Ascending aorta (tissue), 2 donors: ENCODE results near the gene PYGB. TPM values are rescaled to one million over a fixed set of nuclear protein-coding genes. Genes with fewer than 3 reads are reported as not detected.

ENCODE experiments used
- DNase-seq, 2 donors: peaks; one replicate each; pipeline ENCODE4 v3.0.0-alpha.2; 2019; ENCODE audit warnings: low spot score in 2 of 2
- H3K27ac ChIP-seq, 2 donors: fragments of 200-600 bp; sonication (generic); one replicate each; pipeline ENCODE4 v1.5.1; 2016 to 2017; ENCODE audit warnings: mild to moderate bottlenecking in 1 of 2
- H3K27me3 ChIP-seq: fragments of 200-600 bp; sonication (generic); one replicate; pipeline ENCODE4 v1.5.1; 2017
- H3K36me3 ChIP-seq, 2 donors: fragments of 200-600 bp; sonication (generic); one replicate each; pipeline ENCODE4 v1.5.1; 2016
- H3K4me1 ChIP-seq, 2 donors: fragments of 200-600 bp; sonication (generic); one replicate each; pipeline ENCODE4 v1.5.1; 2016 to 2017; ENCODE audit warnings: mild to moderate bottlenecking in 1 of 2
- H3K4me3 ChIP-seq, 2 donors: fragments of 200-600 bp; sonication (generic); one replicate each; pipeline ENCODE4 v1.5.1; 2016 to 2017; ENCODE audit warnings: mild to moderate bottlenecking in 1 of 2
- H3K9me3 ChIP-seq, 2 donors: fragments of 200-600 bp; sonication (generic); one replicate each; pipeline ENCODE4 v1.5.1; 2016
- CTCF ChIP-seq, 3 experiments: fragments of 200-600 bp in 2 of 3; fragments of 450-650 bp in 1 of 3; sonication (generic) in 2 of 3; IDR thresholded peaks; one replicate each; pipeline ENCODE4 v1.5.1; 2016 to 2019; ENCODE audit warnings: antibody characterized with exemption in 3 of 3, mild to moderate bottlenecking in 1 of 3, moderate library complexity in 1 of 3
- intact Hi-C: fragments of 100-400 bp; cut with DNase I; formaldehyde crosslinking; loops from one replicate; pipeline ENCODE4 v1.15.1; 2023
- total RNA-seq: library from RNA; depleted of rRNA; stranded (reverse); fragments of >200 nt; gene quantifications from one replicate; pipeline ENCODE4 v1.1.0, GENCODE V29; 2016

The PYGB gene
- total RNA-seq, 1 donor from 2014 or later: 125 TPM

DNA sequence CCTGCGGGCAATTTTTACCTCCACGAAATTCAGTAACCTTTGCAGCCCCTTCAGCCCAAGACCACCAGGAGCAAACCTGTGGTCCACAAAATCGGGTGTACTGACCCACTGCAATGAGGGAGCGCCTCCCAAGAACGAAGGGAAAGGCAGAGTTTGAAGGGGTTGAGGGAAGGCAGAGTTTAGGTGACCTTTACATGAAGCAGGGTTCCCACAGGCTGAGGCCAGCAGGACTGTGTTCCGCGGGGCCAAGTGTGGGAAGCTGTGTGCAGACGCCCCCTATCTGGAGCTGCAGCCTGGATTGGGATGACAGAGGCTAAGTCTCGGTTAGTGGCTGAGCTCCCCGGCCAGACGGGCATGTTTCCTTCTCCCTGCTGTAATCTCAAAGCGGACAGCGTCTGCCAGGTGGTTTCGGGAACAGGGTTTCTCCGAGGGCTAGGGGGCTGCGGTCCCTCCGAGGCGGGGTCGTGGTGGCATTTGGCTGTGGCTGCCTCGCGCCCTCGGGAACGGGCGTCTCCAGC lies 826 bp upstream of the PYGB start:
- H3K4me1 ChIP-seq: peaks cover 12 to 31% of the 10 kb centered on the region in 2 donors
- H3K9me3 ChIP-seq: no peaks in the 10 kb centered on the region
- peak overlapping the region; percentile 94 to 98 for H3K27ac ChIP-seq
- H3K4me3 ChIP-seq: peak overlapping the region; percentile 77 to 98
- peak; percentile 21 to 59 (median 28) for TF ChIP-seq CTCF (IDR thresholded peaks at IDR 0.05)
- peak in 1 of 2 donors; percentile 85 for DNase-seq
- H3K27me3 ChIP-seq: no peaks in the 10 kb centered on the region
- H3K36me3 ChIP-seq: no peaks in the 10 kb centered on the region
- intact Hi-C loops: loop anchor here (1.0 to 10.0 kb wide), 6 partner anchors 9 to 288 kb away; partner anchors contain the start of genes ABHD12 and ACSS1

DNA sequence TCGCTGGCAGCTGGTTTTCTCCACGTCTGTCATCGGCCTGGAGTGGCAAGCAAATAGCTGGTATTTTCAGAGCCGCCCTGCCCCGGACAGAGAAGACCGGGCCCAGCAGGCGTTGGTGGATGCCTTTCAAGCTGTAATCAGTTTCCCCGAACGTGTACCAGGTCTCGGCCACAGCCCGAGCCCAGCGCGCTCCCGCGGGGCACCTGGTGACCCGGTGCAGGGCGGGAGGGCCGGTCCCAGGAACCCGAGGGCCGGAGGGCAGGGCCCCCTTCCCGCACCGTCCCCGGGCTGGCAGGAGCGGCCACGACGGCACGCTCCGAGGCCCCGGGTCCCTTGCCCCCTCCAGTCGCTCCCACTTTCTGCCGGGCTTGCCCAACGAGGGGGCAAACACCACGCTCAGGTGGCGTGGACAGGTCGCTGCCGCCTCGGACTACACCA lies 348 bp upstream of the PYGB start:
- Histone ChIP-seq H3K4me1 (peaks cover 12 to 36% of the 10 kb centered on the region in 2 donors), H3K9me3 (no peaks in the 10 kb centered on the region), H3K4me3 (peak overlapping the region; percentile 77 to 98), H3K27me3 (no peaks in the 10 kb centered on the region), H3K36me3 (peaks cover 0 to under 1% of the 10 kb centered on the region in 2 donors), H3K27ac (peak overlapping the region; percentile 94 to 98)
- no peak for TF ChIP-seq CTCF (IDR thresholded peaks at IDR 0.05)
- peak in 1 of 2 donors; percentile 77 for DNase-seq
- intact Hi-C loops: loop anchor here (1.0 to 10.0 kb wide), 6 partner anchors 9 to 287 kb away; partner anchors contain the start of genes ABHD12 and ACSS1

DNA sequence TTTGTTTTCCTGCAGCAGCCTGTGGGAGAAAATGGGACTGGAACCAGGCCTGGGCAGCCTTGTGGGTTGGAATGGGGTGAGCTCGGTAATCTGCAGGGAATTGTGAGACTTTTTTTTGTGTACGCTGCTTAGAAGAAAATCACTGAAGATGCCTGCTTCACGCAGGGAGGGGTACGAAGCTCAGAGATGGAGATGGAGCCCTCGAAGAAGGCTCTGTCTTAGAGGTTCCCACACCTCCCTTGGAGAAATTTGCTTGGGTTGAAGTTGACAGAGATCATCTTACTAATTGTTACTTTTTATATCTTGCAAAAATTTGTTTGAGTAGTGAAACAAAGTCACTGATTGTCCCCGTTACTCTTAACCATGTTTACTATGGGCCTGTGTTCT lies 894 bp downstream of the PYGB start:
- no peak for TF ChIP-seq CTCF (IDR thresholded peaks at IDR 0.05)
- no peaks in the 10 kb centered on the region for H3K9me3 ChIP-seq
- H3K27me3 ChIP-seq: no peaks in the 10 kb centered on the region
- peak overlapping the region; percentile 77 to 98 for H3K4me3 ChIP-seq
- intact Hi-C loops: loop anchor here (1.0 to 10.0 kb wide), 5 partner anchors 44 to 286 kb away; partner anchors contain the start of genes ACSS1, APMAP and ENTPD6
- peaks cover 0 to 8% of the 10 kb centered on the region in 2 donors for H3K36me3 ChIP-seq
- no peak for DNase-seq
- peaks cover 12 to 41% of the 10 kb centered on the region in 2 donors for H3K4me1 ChIP-seq
- peak overlapping the region; percentile 94 to 98 for H3K27ac ChIP-seq

- intact Hi-C loops: loop anchor here (2.0 to 10.0 kb wide), 4 partner anchors 43 to 285 kb away; partner anchors contain the start of genes ACSS1 and APMAP
- Histone ChIP-seq H3K4me3 (peak overlapping the region; percentile 77 to 98), H3K27me3 (no peaks in the 10 kb centered on the region), H3K9me3 (no peaks in the 10 kb centered on the region), H3K36me3 (peaks cover 0 to 8% of the 10 kb centered on the region in 2 donors), H3K27ac (peak overlapping the region; percentile 49 to 98), H3K4me1 (peaks cover 12 to 41% of the 10 kb centered on the region in 2 donors)
- no peak for TF ChIP-seq CTCF (IDR thresholded peaks at IDR 0.05)
- DNase-seq: peak in 1 of 2 donors; percentile 66
Observed at GRCh38 chr20:25249198-25249931, 1.5 kb downstream of the PYGB start.

- peak overlapping the region in 1 of 2 donors; percentile 49 for H3K27ac ChIP-seq
- peaks cover 12 to 46% of the 10 kb centered on the region in 2 donors for H3K4me1 ChIP-seq
- no peak for TF ChIP-seq CTCF (IDR thresholded peaks at IDR 0.05)
- no peaks in the 10 kb centered on the region for H3K27me3 ChIP-seq
- intact Hi-C loops: no loop called here
- H3K36me3 ChIP-seq: peaks cover 0 to 8% of the 10 kb centered on the region in 2 donors
- H3K4me3 ChIP-seq: peak overlapping the region; percentile 77 to 98
- H3K9me3 ChIP-seq: no peaks in the 10 kb centered on the region
- DNase-seq: peak in 1 of 2 donors; percentile 51
Observed at GRCh38 chr20:25250508-25250907, 2.6 kb downstream of the PYGB start.
